Measurements from ENCODE around the gene DSP. TPM values are rescaled to one million over a fixed set of nuclear protein-coding genes. Genes with fewer than 3 reads are reported as not detected.

Gene DSP
- total and polyA plus RNA-seq, 10 donors, result 0.72 to 27.6 (median 15.0) TPM

DNA sequence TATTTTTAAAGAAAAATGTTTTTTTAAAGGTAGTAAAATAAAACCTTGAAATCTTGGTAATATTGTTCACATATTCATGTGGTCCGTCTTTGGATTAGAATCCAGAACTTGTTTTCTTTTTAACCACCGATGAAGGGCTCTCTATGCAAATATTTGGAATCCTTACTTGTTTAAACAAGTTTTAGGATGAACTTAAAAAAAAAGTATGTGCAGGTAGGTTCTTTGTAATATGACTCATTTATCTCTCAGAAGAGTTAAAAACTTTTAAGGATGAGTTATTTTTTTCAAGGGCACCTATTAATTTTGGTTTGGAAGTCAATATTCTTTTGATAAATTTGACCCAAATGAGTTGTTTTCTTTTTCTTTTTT lies 8.9 kb downstream of the DSP start:
- no peak overlapping the region for H3K4me3 ChIP-seq
- intact Hi-C loops (cut with DNase I; ENCODE audit: low total_unique reads), result no loop called here
- H3K27me3 ChIP-seq (replicated peaks in 1 of 7), result peaks cover 0 to 49% (median 0%) of the 10 kb centered on the region in 7 donors
- H3K27ac ChIP-seq, result no peak overlapping the region
- TF ChIP-seq POLR2A (IDR thresholded peaks at IDR 0.05), result no peak
- TF ChIP-seq, protein P1, sequence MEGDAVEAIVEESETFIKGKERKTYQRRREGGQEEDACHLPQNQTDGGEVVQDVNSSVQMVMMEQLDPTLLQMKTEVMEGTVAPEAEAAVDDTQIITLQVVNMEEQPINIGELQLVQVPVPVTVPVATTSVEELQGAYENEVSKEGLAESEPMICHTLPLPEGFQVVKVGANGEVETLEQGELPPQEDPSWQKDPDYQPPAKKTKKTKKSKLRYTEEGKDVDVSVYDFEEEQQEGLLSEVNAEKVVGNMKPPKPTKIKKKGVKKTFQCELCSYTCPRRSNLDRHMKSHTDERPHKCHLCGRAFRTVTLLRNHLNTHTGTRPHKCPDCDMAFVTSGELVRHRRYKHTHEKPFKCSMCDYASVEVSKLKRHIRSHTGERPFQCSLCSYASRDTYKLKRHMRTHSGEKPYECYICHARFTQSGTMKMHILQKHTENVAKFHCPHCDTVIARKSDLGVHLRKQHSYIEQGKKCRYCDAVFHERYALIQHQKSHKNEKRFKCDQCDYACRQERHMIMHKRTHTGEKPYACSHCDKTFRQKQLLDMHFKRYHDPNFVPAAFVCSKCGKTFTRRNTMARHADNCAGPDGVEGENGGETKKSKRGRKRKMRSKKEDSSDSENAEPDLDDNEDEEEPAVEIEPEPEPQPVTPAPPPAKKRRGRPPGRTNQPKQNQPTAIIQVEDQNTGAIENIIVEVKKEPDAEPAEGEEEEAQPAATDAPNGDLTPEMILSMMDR (IDR thresholded peaks at IDR 0.05 in 8 of 11, conservative IDR thresholded peaks at IDR 0.05 in 3 of 11), result no peak
- WGBS, 5 donors, result 89 to 97% (median 89%) methylated on average over 2 of the region's 2 CpGs
- H3K9me3 ChIP-seq, result no peaks in the 10 kb centered on the region
- H3K36me3 ChIP-seq, result no peaks in the 10 kb centered on the region
- H3K4me1 ChIP-seq, result peaks cover 0 to 8% (median 0%) of the 10 kb centered on the region in 6 donors
- DNase-seq, result no peak

DNA sequence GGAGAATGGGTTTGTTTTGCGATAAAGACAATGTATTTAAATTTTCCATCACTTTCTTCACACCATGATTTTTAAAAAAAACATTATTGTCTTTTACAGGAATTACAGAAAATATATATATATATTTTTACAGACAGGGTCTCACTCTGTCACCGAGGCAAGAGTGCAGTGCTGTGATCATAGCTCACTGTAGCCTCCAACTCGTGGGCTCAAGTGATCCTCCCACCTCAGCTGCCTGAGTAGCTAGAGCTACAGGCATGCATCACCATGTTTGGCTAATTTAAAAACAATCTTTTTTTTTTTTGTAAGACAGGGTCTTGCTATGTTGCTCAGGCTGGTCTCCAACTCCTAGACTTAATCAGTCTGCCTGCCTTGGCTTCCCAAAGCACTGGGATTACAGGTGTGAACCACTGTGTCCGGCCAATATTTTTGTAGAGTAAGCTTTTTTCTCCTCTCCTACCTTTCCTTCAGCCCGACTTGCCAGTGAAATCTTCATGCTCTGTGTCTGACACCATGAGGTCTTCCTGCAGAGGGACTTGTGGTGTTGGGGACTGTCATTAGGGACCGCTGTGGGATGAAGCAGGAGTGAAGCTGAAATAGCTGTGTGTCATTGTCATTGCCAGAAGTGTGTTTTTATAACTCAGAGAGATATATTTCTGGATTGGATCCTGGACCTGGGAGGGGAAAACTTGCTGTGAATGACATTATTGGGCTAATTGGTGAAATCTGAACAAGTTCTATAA lies 13.2 kb downstream of the DSP start:
- Histone ChIP-seq H3K27me3 (replicated peaks in 1 of 7) (peaks cover 0 to 15% (median 0%) of the 10 kb centered on the region in 7 donors), H3K4me3 (no peak overlapping the region), H3K4me1 (peaks cover 0 to 5% (median 0%) of the 10 kb centered on the region in 6 donors), H3K27ac (no peak overlapping the region), H3K9me3 (no peaks in the 10 kb centered on the region), H3K36me3 (peaks cover 0 to 7% (median 0%) of the 10 kb centered on the region in 6 donors)
- TF ChIP-seq, protein P1 (IDR thresholded peaks at IDR 0.05 in 8 of 11, conservative IDR thresholded peaks at IDR 0.05 in 3 of 11), result no peak
- TF ChIP-seq POLR2A (IDR thresholded peaks at IDR 0.05) (no peak), POLR2AphosphoS5 (IDR thresholded peaks at IDR 0.05) (no peak)
- WGBS, 5 donors, result 72 to 84% (median 82%) methylated on average over 6 of the region's 6 CpGs
- intact Hi-C loops (cut with DNase I; ENCODE audit: low total_unique reads), result no loop called here
- no peak for DNase-seq

DNA sequence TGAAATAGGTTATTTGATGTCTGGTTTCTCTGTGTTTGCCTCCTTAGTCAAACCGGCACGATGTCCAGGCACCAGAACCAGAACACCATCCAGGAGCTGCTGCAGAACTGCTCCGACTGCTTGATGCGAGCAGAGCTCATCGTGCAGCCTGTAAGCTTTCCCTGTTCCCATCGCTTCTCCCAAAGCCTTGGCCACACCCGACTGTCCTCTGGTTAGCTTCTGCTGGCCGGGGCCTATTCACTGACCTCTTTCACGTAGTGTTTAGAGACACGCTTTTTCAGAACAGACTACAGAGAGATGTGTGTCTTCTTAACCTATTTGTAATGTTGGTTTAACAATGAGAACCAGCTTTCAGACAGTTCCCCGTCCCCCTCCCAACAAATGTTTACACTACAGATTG lies 14.2 kb downstream of the DSP start:
- H3K9me3 ChIP-seq, result no peaks in the 10 kb centered on the region
- 87 to 94% (median 90%) methylated on average over 11 of the region's 11 CpGs for WGBS, 5 donors
- peaks cover 0 to 7% (median 0%) of the 10 kb centered on the region in 6 donors for H3K36me3 ChIP-seq
- no peak overlapping the region for H3K4me3 ChIP-seq
- TF ChIP-seq POLR2A (IDR thresholded peaks at IDR 0.05), result no peak
- no peak for TF ChIP-seq POLR2AphosphoS5 (IDR thresholded peaks at IDR 0.05)
- TF ChIP-seq, protein P1 (IDR thresholded peaks at IDR 0.05 in 8 of 11, conservative IDR thresholded peaks at IDR 0.05 in 3 of 11), result no peak
- H3K27ac ChIP-seq, result no peak overlapping the region
- H3K4me1 ChIP-seq, result peaks cover 0 to 5% (median 0%) of the 10 kb centered on the region in 6 donors
- DNase-seq, result no peak
- H3K27me3 ChIP-seq (replicated peaks in 1 of 7), result peaks cover 0 to 9% (median 0%) of the 10 kb centered on the region in 7 donors
- intact Hi-C loops (cut with DNase I; ENCODE audit: low total_unique reads), result no loop called here

DNA sequence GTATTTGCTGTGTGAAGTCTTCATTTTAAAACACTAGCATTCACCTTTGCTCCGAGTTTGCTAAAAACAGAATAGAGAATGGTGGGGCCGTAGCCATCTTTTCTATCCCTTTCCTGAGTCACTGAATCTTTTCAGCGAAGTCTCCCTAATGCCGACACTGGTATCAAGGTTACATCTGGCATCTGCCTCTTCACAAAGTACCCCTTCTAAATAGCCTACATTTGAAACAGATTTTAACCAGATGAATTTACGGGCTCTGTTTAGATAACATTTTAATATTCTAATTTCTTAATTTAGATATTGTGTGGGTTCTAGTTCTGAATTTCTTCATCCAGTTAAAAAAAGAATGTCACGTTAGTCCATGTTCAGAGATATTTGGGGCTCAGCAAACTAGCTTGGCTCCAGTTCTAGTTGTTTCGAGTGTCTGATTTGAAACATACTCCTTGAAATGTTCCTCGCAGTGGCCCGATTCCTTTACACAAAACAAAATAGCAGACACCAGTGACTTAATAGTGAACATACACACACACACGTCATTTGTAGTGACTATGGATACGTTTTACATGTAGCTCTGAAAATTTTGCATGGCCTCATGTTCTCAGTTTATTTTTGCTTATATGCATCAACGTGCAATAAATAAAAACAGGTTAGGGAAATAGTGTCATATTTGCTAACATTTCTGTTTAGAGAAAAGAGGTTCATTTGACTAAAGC lies 15.1 kb downstream of the DSP start:
- Histone ChIP-seq H3K36me3 (peaks cover 0 to 7% (median 0%) of the 10 kb centered on the region in 6 donors), H3K9me3 (no peaks in the 10 kb centered on the region), H3K4me1 (no peaks in the 10 kb centered on the region), H3K27ac (no peak overlapping the region), H3K4me3 (no peak overlapping the region), H3K27me3 (replicated peaks in 1 of 7) (peaks cover 0 to 7% (median 0%) of the 10 kb centered on the region in 7 donors)
- WGBS, 5 donors, result 89 to 95% (median 91%) methylated on average over 12 of the region's 12 CpGs
- intact Hi-C loops (cut with DNase I; ENCODE audit: low total_unique reads), result no loop called here
- TF ChIP-seq POLR2AphosphoS5 (IDR thresholded peaks at IDR 0.05) (no peak), POLR2A (IDR thresholded peaks at IDR 0.05) (no peak)
- TF ChIP-seq, protein P1 (IDR thresholded peaks at IDR 0.05 in 8 of 11, conservative IDR thresholded peaks at IDR 0.05 in 3 of 11), result no peak
- DNase-seq, result no peak

Data from spleen (tissue), 11 donors.